ENCODE results near the gene SLC9A4. TPM values are rescaled to one million over a fixed set of nuclear protein-coding genes. Genes with fewer than 3 reads are reported as not detected.

The SLC9A4 gene
- total and polyA plus RNA-seq, 2 donors (not counting 3 experiments of a cell fraction or from before 2014, with no cell fraction given): not detected

DNA sequence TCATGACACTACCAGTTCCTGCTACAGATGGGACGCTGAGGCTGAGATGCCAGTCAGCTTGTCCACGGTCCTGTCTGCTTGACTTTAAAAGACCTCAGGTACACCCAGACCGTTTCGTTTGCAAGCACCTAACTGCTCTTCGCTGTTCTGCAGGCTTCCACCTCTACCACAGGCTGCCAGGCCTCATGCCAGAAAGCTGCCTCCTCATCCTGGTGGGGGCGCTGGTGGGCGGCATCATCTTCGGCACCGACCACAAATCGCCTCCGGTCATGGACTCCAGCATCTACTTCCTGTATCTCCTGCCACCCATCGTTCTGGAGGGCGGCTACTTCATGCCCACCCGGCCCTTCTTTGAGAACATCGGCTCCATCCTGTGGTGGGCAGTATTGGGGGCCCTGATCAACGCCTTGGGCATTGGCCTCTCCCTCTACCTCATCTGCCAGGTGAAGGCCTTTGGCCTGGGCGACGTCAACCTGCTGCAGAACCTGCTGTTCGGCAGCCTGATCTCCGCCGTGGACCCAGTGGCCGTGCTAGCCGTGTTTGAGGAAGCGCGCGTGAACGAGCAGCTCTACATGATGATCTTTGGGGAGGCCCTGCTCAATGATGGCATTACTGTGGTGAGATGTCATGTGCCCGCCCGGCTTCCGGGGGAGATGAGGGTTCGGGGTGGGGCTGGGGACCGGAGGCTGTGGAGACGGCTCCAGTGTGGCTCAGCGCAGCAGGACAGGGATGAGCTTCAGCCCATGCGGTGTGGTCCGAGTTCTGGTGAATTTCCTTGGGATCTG lies 5.9 kb downstream of the SLC9A4 start:
- Histone ChIP-seq H3K9ac (replicated peaks; ENCODE audit: extremely low read depth, insufficient read depth, low read length) (no peak overlapping the region), H3K4me2 (ENCODE audit: insufficient read depth, low read length) (no peak overlapping the region), H3K36me3 (ENCODE audit: control insufficient read depth in 2 of 2, extremely low read depth in 1 of 2, insufficient read depth in 2 of 2, low read length in 2 of 2) (no peaks in the 10 kb centered on the region), H2AFZ (ENCODE audit: low read depth, low read length) (no peak overlapping the region), H4K20me1 (replicated peaks; ENCODE audit: control insufficient read depth, extremely low read depth, insufficient read depth, low read length) (no peaks in the 10 kb centered on the region), H3K79me2 (ENCODE audit: control insufficient read depth, insufficient read depth, low read length) (no peaks in the 10 kb centered on the region), H3K4me3 (replicated peaks in 1 of 3; ENCODE audit: insufficient read depth in 1 of 3, low read depth in 1 of 3, low read length in 3 of 3) (no peak overlapping the region), H3K4me1 (ENCODE audit: control insufficient read depth, extremely low read depth, insufficient read depth, low read length) (no peaks in the 10 kb centered on the region), H3K9me1 (replicated peaks; ENCODE audit: control insufficient read depth, extremely low read depth, insufficient read depth, low read length) (no peaks in the 10 kb centered on the region), H3K27me3 (ENCODE audit: control insufficient read depth in 2 of 2, insufficient read depth in 2 of 2, low read length in 2 of 2) (peaks cover 26 to 29% of the 10 kb centered on the region in 2 experiments), H3K9me3 (replicated peaks; ENCODE audit: control insufficient read depth, insufficient read depth, low read length) (no peaks in the 10 kb centered on the region), H3K27ac (ENCODE audit: insufficient read depth, low read depth, low read length) (no peak overlapping the region)
- FAIRE-seq (no peak), DNase-seq (ENCODE audit: low read depth, low spot score) (no peak)
- BruUV-seq (replicated peaks): no TSS peak
- POLR2A ChIA-PET: no interaction called here
- dilution Hi-C loops (cut with MboI; ENCODE audit: extremely low pct_ligation_motif_present, low sequenced_read_pairs): loop anchor here (25.0 kb wide), 1 partner anchor 108 kb away; no protein-coding TSS in a partner anchor
- intact Hi-C loops (cut with micrococcal nuclease): no loop called here
- TF ChIP-seq, protein P1, sequence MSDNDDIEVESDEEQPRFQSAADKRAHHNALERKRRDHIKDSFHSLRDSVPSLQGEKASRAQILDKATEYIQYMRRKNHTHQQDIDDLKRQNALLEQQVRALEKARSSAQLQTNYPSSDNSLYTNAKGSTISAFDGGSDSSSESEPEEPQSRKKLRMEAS (IDR thresholded peaks at IDR 0.05; ENCODE audit: insufficient read depth, insufficient read length): no peak
- TF ChIP-seq JUN (IDR thresholded peaks at IDR 0.05; ENCODE audit: borderline replicate concordance, insufficient read depth, insufficient read length, low read depth): no peak
- TF ChIP-seq GATA2 (IDR thresholded peaks at IDR 0.05; ENCODE audit: insufficient read depth, insufficient read length, low read depth, low read length): no peak
- no peak for TF ChIP-seq MYC (IDR thresholded peaks at IDR 0.05; ENCODE audit: low read depth, low read length)
- no peak for TF ChIP-seq CTCF (IDR thresholded peaks at IDR 0.05; ENCODE audit: extremely low read depth in 1 of 2, insufficient read depth in 1 of 2, low read depth in 1 of 2, low read length in 2 of 2)
- TF ChIP-seq FOS (IDR thresholded peaks at IDR 0.05; ENCODE audit: borderline replicate concordance, insufficient read depth, low read length): no peak
- no peak for TF ChIP-seq POLR2AphosphoS5 (IDR thresholded peaks at IDR 0.05; ENCODE audit: insufficient read depth, low read depth, low read length)
- TF ChIP-seq POLR2A (IDR thresholded peaks at IDR 0.05; ENCODE audit: low read depth, low read length): no peak
- TF ChIP-seq EZH2 (IDR thresholded peaks at IDR 0.05; ENCODE audit: borderline replicate concordance, low read depth, low read length, severe bottlenecking): no peak
- CTCF ChIA-PET: interaction anchor here (1.2 to 9.9 kb wide), 2 partner anchors 12 to 138 kb away, joined by 3 to 218 read pairs; no protein-coding TSS in a partner anchor

All from endothelial cell of umbilical vein (primary cell).